ENCODE results near the gene ADAMTS9.

The ADAMTS9 gene

DNA sequence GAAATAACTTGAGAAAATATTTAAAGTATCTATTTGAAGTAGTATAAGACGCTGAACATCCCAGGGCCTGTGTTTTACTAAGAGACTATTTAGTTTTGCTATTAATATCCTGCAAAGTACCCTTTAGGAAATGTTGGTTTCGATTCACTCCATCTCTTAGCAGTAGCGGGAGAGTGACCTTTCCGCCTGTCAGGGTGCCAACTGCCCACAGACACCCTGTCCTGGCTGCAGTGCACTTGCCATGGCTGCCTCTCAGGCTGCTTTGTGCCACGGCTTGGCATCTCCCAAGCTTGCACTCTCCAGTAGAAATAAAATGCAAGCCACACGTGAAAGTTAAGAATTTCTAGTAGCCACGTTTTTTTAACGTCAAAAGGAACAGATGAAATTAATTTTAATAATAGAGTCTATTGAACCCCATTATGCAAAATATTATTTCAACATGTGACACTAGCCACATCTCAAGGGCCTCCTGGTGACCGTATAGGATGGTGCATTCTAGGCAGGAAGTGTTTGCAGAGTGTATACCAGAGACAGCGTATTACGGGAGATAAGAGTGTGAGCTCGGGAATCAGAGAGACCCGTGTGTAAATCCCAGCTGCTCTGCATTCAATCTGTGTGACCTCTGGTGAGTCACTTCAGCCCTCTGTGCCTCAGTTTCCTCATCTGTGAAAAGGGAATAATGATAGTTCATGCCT lies 19.8 kb downstream of the ADAMTS9 start:
- no peak for DNase-seq (ENCODE audit: insufficient read length)
- no peak for FAIRE-seq
- no peak for TF ChIP-seq TAF1 (IDR thresholded peaks at IDR 0.05; ENCODE audit: borderline replicate concordance, low read depth, low read length)
- no peak for TF ChIP-seq POLR2A (IDR thresholded peaks at IDR 0.05; ENCODE audit: low read depth, low read length)
- no peak for TF ChIP-seq POLR2AphosphoS5 (IDR thresholded peaks at IDR 0.05; ENCODE audit: low read depth, low read length)

DNA sequence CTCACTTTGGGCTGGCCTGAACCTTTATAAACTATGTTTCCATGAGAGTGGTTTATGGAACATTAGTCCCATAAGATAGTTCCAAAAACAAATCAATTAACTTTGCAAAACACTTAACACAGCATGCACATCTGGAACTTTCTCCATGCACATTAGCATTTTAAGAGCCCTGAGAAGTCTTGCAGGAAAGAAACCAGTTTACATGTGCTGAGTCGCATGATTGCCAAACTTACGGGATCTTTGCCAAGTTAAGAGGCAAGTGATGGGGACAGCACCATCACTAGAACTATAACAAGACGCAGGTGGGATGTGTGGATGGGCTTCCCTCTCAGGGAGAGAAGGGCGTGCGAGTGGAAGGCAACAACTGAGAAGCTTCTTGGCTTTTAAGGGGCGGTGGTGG lies 20.7 kb downstream of the ADAMTS9 start:
- TF ChIP-seq POLR2A (IDR thresholded peaks at IDR 0.05; ENCODE audit: low read depth, low read length), result no peak
- no peak for TF ChIP-seq TAF1 (IDR thresholded peaks at IDR 0.05; ENCODE audit: borderline replicate concordance, low read depth, low read length)
- TF ChIP-seq POLR2AphosphoS5 (IDR thresholded peaks at IDR 0.05; ENCODE audit: low read depth, low read length), result no peak
- DNase-seq (ENCODE audit: insufficient read length), result no peak
- FAIRE-seq, result no peak

DNA sequence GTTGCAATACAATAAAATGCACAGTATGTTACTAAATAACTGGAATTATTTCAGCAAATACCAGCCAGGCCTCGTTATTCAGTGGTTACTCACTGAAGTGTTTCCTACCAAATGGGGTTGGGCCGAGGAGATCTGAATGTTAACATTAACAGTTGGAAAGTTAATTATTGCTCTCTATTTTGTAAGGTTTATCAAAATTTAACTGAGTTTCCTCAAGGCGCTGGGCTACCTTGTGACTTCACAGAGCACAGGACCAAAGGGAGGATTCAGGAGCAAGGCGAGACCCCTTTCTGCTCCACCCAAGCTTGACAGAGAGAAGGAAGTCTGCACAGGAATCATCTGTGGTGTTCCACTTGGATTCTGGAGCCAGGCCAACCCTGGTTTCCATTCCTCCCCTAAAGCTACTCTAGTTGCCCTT lies 21.6 kb downstream of the ADAMTS9 start:
- DNase-seq (ENCODE audit: insufficient read length) (no peak), FAIRE-seq (no peak)
- TF ChIP-seq POLR2A (IDR thresholded peaks at IDR 0.05; ENCODE audit: low read depth, low read length) (no peak), POLR2AphosphoS5 (IDR thresholded peaks at IDR 0.05; ENCODE audit: low read depth, low read length) (no peak), TAF1 (IDR thresholded peaks at IDR 0.05; ENCODE audit: borderline replicate concordance, low read depth, low read length) (no peak)

DNA sequence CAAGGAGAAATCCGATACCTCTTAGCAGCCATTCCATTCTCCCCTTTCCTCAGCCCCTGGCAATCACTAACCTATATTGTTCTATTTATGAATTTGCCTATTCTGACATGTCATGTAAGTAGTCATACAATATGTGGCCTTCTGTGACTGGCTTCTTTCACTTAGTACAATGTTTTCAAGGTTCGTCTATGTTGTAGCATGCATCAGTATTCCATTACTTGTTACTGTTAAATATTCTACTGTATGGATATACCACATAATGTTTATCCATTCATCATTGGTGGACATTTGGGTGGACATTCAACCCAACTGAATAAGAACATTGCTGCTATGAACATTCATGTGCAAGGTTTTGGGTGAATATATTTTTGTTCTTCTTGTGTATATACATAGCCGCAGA lies 23.4 kb downstream of the ADAMTS9 start:
- no peak for FAIRE-seq
- DNase-seq (ENCODE audit: insufficient read length), result no peak
- TF ChIP-seq POLR2AphosphoS5 (IDR thresholded peaks at IDR 0.05; ENCODE audit: low read depth, low read length), result no peak
- TF ChIP-seq POLR2A (IDR thresholded peaks at IDR 0.05; ENCODE audit: low read depth, low read length), result no peak
- TF ChIP-seq TAF1 (IDR thresholded peaks at IDR 0.05; ENCODE audit: borderline replicate concordance, low read depth, low read length), result no peak

DNA sequence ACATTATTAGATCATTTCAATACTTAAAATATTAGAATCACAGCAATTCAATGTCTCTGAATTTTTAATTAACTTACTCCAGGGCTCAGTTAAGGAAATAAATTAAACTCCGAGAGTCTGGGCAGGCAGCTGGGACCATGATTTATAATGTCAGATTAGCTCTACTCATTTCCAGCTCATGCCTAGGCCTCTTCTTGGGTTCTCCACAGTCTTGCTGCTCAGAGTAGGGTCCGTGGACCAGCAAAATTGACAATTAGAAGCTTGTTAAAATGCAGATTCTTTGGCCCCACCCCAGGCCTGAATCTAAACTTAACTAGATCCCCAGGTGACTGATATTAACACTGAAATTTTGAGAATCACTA lies 28.2 kb downstream of the ADAMTS9 start:
- FAIRE-seq (no peak), DNase-seq (ENCODE audit: insufficient read length) (no peak)
- no peak for TF ChIP-seq POLR2A (IDR thresholded peaks at IDR 0.05; ENCODE audit: low read depth, low read length)
- no peak for TF ChIP-seq POLR2AphosphoS5 (IDR thresholded peaks at IDR 0.05; ENCODE audit: low read depth, low read length)
- no peak for TF ChIP-seq TAF1 (IDR thresholded peaks at IDR 0.05; ENCODE audit: borderline replicate concordance, low read depth, low read length)

DNA sequence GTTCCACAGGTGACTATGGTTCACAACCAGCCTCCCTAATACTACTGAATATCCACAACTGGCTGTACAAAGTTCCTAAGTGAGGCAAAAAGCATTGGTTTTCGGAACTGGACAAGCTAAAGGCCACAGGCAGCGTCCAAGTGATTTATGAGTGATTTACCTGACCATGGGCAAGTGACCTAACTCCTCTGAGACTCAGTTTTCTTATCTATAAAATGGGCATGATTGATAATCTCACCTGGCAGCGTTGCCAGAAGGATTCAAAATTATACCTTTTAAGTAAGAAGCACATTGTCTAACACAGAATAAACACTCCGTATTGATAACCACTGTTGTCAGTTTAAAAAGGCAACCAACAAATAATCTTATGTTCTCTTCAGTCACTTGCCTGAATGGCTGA lies 29.8 kb downstream of the ADAMTS9 start:
- no peak for FAIRE-seq
- DNase-seq (ENCODE audit: insufficient read length), result no peak
- TF ChIP-seq TAF1 (IDR thresholded peaks at IDR 0.05; ENCODE audit: borderline replicate concordance, low read depth, low read length) (no peak), POLR2A (IDR thresholded peaks at IDR 0.05; ENCODE audit: low read depth, low read length) (no peak), POLR2AphosphoS5 (IDR thresholded peaks at IDR 0.05; ENCODE audit: low read depth, low read length) (no peak)

DNA sequence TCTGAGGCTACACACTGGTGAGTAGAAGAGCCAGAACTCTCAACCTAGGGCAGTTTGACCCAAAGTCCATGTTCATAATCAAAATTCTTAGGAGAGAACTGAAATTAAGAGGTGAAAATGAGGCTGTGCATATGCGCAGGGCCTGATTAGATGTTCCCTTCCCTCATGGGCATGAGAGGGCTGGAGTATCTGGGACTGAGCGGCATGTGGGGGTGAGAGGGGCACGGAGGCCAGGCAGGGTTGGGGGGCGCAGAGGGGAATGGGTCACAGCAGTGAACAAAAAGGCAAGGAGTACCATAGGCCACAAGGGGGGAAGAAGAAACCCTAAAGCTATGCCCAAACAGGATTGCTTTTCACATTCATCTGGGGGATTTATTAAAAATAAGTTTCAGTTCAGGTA lies 31.3 kb downstream of the ADAMTS9 start:
- DNase-seq (ENCODE audit: insufficient read length), result no peak
- TF ChIP-seq POLR2A (IDR thresholded peaks at IDR 0.05; ENCODE audit: low read depth, low read length) (no peak), POLR2AphosphoS5 (IDR thresholded peaks at IDR 0.05; ENCODE audit: low read depth, low read length) (no peak), TAF1 (IDR thresholded peaks at IDR 0.05; ENCODE audit: borderline replicate concordance, low read depth, low read length) (no peak)
- no peak for FAIRE-seq

DNA sequence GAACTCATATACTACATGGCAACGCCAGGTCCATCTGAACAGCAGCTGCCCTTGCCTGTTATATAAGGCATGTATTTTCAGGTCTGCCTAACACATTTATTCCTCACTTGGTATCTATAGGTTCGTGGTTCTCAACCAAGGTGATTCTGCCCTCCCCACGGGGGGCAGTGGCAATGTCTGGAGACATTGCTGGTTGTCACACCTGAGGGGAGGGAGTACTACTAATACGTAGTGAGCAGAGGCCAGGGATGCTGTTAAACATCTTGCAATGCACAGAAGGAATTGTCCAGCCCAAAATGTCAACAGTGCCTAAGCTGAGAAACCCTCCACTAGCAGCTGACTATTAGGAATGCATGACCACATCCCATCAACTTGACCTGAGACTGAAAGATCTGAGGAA lies 32.6 kb downstream of the ADAMTS9 start:
- no peak for TF ChIP-seq TAF1 (IDR thresholded peaks at IDR 0.05; ENCODE audit: borderline replicate concordance, low read depth, low read length)
- DNase-seq (ENCODE audit: insufficient read length), result no peak
- no peak for FAIRE-seq

DNA sequence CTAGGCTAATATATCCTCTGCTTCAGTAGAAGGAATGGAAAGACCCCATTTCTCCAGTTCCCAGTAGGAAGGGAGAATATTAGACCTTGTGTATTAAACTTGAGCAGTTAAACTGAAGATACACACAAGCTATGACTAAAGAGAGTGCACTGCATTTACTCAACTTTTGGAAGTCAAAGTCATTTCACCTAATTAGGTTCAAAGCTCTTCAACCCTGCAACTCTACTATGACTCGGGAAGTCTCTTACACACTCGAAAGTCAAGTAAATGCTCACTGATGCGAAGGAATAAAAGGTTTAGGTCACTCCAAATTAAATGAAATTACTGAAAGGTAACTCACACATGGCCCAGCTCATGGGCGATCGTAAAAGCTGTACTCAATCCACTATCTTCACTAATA lies 33.8 kb downstream of the ADAMTS9 start:
- TF ChIP-seq POLR2AphosphoS5 (IDR thresholded peaks at IDR 0.05; ENCODE audit: low read depth, low read length) (no peak), POLR2A (IDR thresholded peaks at IDR 0.05; ENCODE audit: low read depth, low read length) (no peak), TAF1 (IDR thresholded peaks at IDR 0.05; ENCODE audit: borderline replicate concordance, low read depth, low read length) (no peak)
- FAIRE-seq (no peak), DNase-seq (ENCODE audit: insufficient read length) (no peak)

DNA sequence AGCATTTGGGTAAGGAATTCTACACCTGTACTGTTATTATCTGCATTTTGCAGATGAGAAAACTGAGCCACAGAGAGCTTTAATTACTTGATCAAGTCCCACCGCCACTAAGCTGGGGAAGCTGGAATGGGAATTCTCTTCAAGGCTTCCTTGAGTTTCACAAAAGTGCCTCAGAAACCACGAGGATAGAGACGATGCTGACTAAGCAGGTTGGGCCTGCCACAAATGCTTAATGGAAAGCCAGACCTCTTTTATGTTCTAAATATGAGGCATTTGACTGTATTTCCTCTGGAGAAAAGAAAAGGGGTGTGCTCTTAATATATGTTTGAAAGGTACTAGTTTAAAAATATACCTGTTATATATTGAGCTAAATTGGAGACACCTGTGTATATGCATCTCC lies 34.7 kb downstream of the ADAMTS9 start:
- FAIRE-seq (no peak), DNase-seq (ENCODE audit: insufficient read length) (no peak)
- no peak for TF ChIP-seq POLR2AphosphoS5 (IDR thresholded peaks at IDR 0.05; ENCODE audit: low read depth, low read length)
- TF ChIP-seq TAF1 (IDR thresholded peaks at IDR 0.05; ENCODE audit: borderline replicate concordance, low read depth, low read length), result no peak
- no peak for TF ChIP-seq POLR2A (IDR thresholded peaks at IDR 0.05; ENCODE audit: low read depth, low read length)

DNA sequence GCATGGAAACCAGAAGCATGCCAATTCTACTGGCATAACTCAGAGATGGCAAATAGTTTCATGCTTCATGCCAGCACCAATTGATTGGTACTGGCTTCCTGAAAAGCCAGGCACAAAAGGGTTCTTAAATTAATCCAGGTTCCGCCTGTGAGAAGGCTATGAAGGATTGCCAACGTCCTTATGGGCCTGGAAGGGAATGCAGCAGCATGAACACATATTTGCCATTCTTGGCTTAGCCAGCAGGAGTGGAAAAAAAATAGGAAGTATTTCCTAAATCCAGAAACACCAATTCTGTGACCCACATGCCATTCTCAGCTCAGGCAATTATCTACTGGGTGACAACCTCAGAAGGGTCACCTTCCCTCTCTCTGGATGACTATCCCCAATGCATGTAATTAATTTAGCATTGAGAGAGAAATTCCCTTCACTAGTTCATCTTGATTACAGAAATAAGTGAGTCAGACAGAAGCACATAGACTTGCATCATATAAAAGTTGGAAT lies 36.0 kb downstream of the ADAMTS9 start:
- FAIRE-seq (no peak), DNase-seq (ENCODE audit: insufficient read length) (no peak)
- no peak for TF ChIP-seq POLR2A (IDR thresholded peaks at IDR 0.05; ENCODE audit: low read depth, low read length)
- TF ChIP-seq TAF1 (IDR thresholded peaks at IDR 0.05; ENCODE audit: borderline replicate concordance, low read depth, low read length), result no peak
- no peak for TF ChIP-seq POLR2AphosphoS5 (IDR thresholded peaks at IDR 0.05; ENCODE audit: low read depth, low read length)

DNA sequence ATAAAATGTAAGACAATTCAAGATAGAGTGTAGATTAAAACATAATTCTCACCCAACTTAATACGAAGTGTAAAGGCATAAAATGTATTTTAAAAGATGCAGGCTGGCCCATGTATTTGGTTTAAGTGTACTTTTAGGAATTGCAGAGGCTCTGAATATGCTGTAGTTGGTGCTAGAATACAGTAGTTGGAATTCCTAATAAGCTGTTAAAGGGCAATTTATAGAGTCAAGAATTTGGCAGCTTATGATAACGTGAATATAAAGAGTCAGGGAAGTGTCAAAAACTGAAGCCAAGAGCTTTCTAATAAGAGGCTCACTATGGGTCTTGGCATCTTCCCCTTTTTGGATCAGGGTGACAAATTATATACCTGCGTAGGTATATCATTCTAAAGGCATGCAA lies 36.5 kb downstream of the ADAMTS9 start:
- DNase-seq (ENCODE audit: insufficient read length), result no peak
- no peak for FAIRE-seq
- TF ChIP-seq POLR2A (IDR thresholded peaks at IDR 0.05; ENCODE audit: low read depth, low read length), result no peak

DNA sequence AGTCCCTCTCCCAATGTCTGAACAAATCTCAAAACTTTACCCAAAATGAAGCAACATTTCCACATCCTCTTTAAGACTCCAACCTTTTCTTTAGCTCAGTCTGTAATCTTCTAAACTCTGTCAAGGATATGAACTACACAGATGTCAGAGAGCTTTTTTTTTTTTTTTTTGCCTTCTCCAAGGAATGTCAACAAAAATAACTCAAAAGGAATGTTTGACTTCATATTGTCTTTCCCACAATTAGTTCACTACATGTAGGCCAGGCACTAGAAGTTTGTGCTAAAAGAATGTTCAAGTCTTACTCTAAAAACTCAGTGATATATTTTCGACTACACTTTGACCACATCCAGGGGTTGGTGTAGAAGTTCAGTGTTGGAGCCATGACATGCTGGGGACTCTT lies 37.1 kb downstream of the ADAMTS9 start:
- no peak for TF ChIP-seq TAF1 (IDR thresholded peaks at IDR 0.05; ENCODE audit: borderline replicate concordance, low read depth, low read length)
- no peak for TF ChIP-seq POLR2A (IDR thresholded peaks at IDR 0.05; ENCODE audit: low read depth, low read length)
- no peak for TF ChIP-seq POLR2AphosphoS5 (IDR thresholded peaks at IDR 0.05; ENCODE audit: low read depth, low read length)
- DNase-seq (ENCODE audit: insufficient read length) (no peak), FAIRE-seq (no peak)
